GM12878 (cell line): ENCODE data around the gene LRRC7. TPM values are rescaled to one million over a fixed set of nuclear protein-coding genes. Genes with fewer than 3 reads are reported as not detected.

Experiments used
- ATAC-seq: fragments of 200-7000 bp; cut with Tn5 transposase; 3 replicates; pipeline ENCODE4 v1.9.1; 2020; ENCODE audit warnings: mild to moderate bottlenecking, moderate library complexity
- BruUV-seq: library from RNA; stranded (reverse); fragments of 400-500 nt; replicated peaks from 2 replicates; lab custom pipeline; 2021; lab: Mats Ljungman, UMichigan
- CTCF ChIA-PET: fragments of 300-600 bp; sonication (Branson Sonifier 250); formaldehyde crosslinking; extraction: SDS; loops from one replicate; lab custom pipeline; 2021; ENCODE audit warnings: inconsistent platforms; lab: Yijun Ruan, JAX
- POLR2A ChIA-PET: fragments of 350-600 bp; formaldehyde crosslinking; extraction: SDS; loops from one replicate; lab custom pipeline; 2021; ENCODE audit warnings: inconsistent platforms; lab: Charles Lee
- RAD21 ChIA-PET: fragments of 300-600 bp; sonication (Branson Sonifier 250); formaldehyde crosslinking; loops from one replicate; lab custom pipeline; 2023; ENCODE audit warnings: antibody characterized with exemption; ENCODE audit not compliant: unreplicated experiment; lab: Charles Lee
- SMC1A ChIA-PET: fragments of 300-600 bp; sonication (Branson Sonifier 250); formaldehyde crosslinking; loops from one replicate; lab custom pipeline; 2023; ENCODE audit not compliant: unreplicated experiment, uncharacterized antibody; lab: Charles Lee
- DNase-seq: peaks from one replicate; pipeline ENCODE4 v3.0.0-alpha.2; 2011; ENCODE audit warnings: low read depth, low spot score
- FAIRE-seq: peaks from 3 replicates; lab custom pipeline; 2011; peaks lifted over from hg19 to GRCh38; lab: Jason Lieb, UNC
- H2AFZ ChIP-seq: 2 replicates; pipeline ENCODE4 v1.6.0; 2011; ENCODE audit warnings: low read depth, low read length, control low read depth; ENCODE audit not compliant: control insufficient read depth
- H3K27ac ChIP-seq: 2 replicates; pipeline ENCODE4 v1.5.1; 2011; ENCODE audit warnings: control low read depth; ENCODE audit not compliant: control insufficient read depth, insufficient read depth
- H3K27me3 ChIP-seq, 2 experiments: replicated peaks in 1 of 2; 2 replicates each; pipeline versions ENCODE4 v1.6.0 to v1.6.1; 2011; ENCODE audit warnings: low read length in 1 of 2; ENCODE audit not compliant: control insufficient read depth in 2 of 2, insufficient read depth in 2 of 2
- H3K36me3 ChIP-seq, 2 experiments: 2 replicates each; pipeline ENCODE4 v1.5.1; 2011; ENCODE audit warnings: low read length in 1 of 2; ENCODE audit not compliant: control insufficient read depth in 2 of 2, insufficient read depth in 2 of 2
- H3K4me1 ChIP-seq: 2 replicates; pipeline ENCODE4 v1.6.1; 2011; ENCODE audit warnings: mild to moderate bottlenecking, low read length, moderate library complexity, mixed read lengths; ENCODE audit not compliant: control insufficient read depth, insufficient read depth
- H3K4me2 ChIP-seq: 2 replicates; pipeline ENCODE4 v1.6.0; 2011; ENCODE audit warnings: control low read depth; ENCODE audit not compliant: control insufficient read depth, insufficient read depth
- H3K4me3 ChIP-seq: fragments of 200-600 bp; sonication (generic); 2 replicates; pipeline ENCODE4 v1.5.1; 2016
- H3K79me2 ChIP-seq: 2 replicates; pipeline ENCODE4 v1.6.0; 2011; ENCODE audit warnings: low read length; ENCODE audit not compliant: control insufficient read depth, insufficient read depth
- H3K9ac ChIP-seq: 2 replicates; pipeline ENCODE4 v1.8.0; 2011; ENCODE audit warnings: low read length, control low read depth, mixed read lengths; ENCODE audit not compliant: control insufficient read depth, insufficient read depth
- H3K9me3 ChIP-seq: replicated peaks from 3 replicates; pipeline ENCODE4 v1.5.1; 2011; ENCODE audit warnings: mild to moderate bottlenecking, low read length; ENCODE audit not compliant: control insufficient read depth, insufficient read depth
- H4K20me1 ChIP-seq: 2 replicates; pipeline ENCODE4 v1.6.0; 2011; ENCODE audit not compliant: control insufficient read depth, insufficient read depth
- CREB1 ChIP-seq: IDR thresholded peaks from 2 replicates; pipeline ENCODE4 v1.6.1; 2012; ENCODE audit warnings: low read depth, mild to moderate bottlenecking, inconsistent platforms
- HDAC6 ChIP-seq: fragments of 200-600 bp; sonication (generic); IDR thresholded peaks from one replicate; pipeline ENCODE4 v1.8.0; 2017; ENCODE audit warnings: antibody characterized with exemption; ENCODE audit not compliant: unreplicated experiment
- MYB ChIP-seq: fragments of 150-350 bp; IDR thresholded peaks from 2 replicates; pipeline ENCODE4 v1.6.1; 2014; ENCODE audit warnings: mild to moderate bottlenecking, low read depth, low read length, borderline replicate concordance
- NBN ChIP-seq: fragments of 450-650 bp; IDR thresholded peaks from 2 replicates; pipeline ENCODE4 v1.6.1; 2016
- NR2C2 ChIP-seq: IDR thresholded peaks from 2 replicates; pipeline ENCODE4 v1.6.1; 2011; ENCODE audit warnings: borderline replicate concordance, low read depth; ENCODE audit not compliant: control insufficient read depth, insufficient read length
- PAX8 ChIP-seq: fragments of 450-650 bp; IDR thresholded peaks from 2 replicates; pipeline ENCODE4 v1.6.1; 2017; ENCODE audit warnings: mild to moderate bottlenecking, moderate library complexity
- SMAD1 ChIP-seq: fragments of 450-650 bp; IDR thresholded peaks from 2 replicates; pipeline ENCODE4 v1.6.1; 2018; ENCODE audit warnings: mild to moderate bottlenecking, low read depth; ENCODE audit not compliant: partially characterized antibody
- SUPT20H ChIP-seq: IDR thresholded peaks from 2 replicates; pipeline ENCODE4 v1.6.1; 2011; ENCODE audit warnings: low read depth, mild to moderate bottlenecking, low read length, moderate library complexity, borderline replicate concordance; ENCODE audit not compliant: control insufficient read depth
- ZBED1 ChIP-seq: IDR thresholded peaks from 2 replicates; pipeline ENCODE4 v1.6.1; 2016; ENCODE audit warnings: borderline replicate concordance
- ZBTB40 ChIP-seq: fragments of 450-650 bp; IDR thresholded peaks from 2 replicates; pipeline ENCODE4 v1.6.1; 2016; ENCODE audit warnings: mild to moderate bottlenecking, moderate library complexity, borderline replicate concordance
- ZZZ3 ChIP-seq: IDR thresholded peaks from 2 replicates; pipeline ENCODE4 v1.6.1; 2011; ENCODE audit warnings: low read depth; ENCODE audit not compliant: control insufficient read depth, insufficient read length
- WGBS: methylation state at CpG from one replicate; pipeline ENCODE4 v1.1.6; 2016; ENCODE audit warnings: low lambda C conversion rate; ENCODE audit not compliant: insufficient replicate concordance, insufficient coverage; ENCODE audit errors: missing lambda C conversion rate; 5-methylcytosine and 5-hydroxymethylcytosine counted together
- in situ Hi-C: fragments of 300-500 bp; cut with MboI; formaldehyde crosslinking; loops from 9 replicates; pipeline ENCODE4 v1.14.3; 2018; ENCODE audit warnings: mixed read lengths
- intact Hi-C: fragments of 100-400 bp; cut with micrococcal nuclease; formaldehyde crosslinking; loops from one replicate; pipeline ENCODE4 v1.14.2; 2022; ENCODE audit not compliant: unreplicated experiment
- polyA plus RNA-seq, 11 experiments: library from polyadenylated mRNA; depleted of rRNA in 4 of 11; unstranded in 6 of 11; stranded (reverse) in 5 of 11; fragments of >200 nt; fragmentation: Nextera tagmentation in 4 of 11; fragmentation: Illumina TruSeq in 1 of 11; extraction: Ambion mirVana in 4 of 11; extraction: Trizol in 1 of 11; gene quantifications; 1 replicate in 1 of 11; 2 replicates in 10 of 11; pipeline versions ENCODE4 v1.2.1 to v1.2.3, GENCODE V29; 2011 to 2016; ENCODE audit warnings: inconsistent platforms in 2 of 11, missing spikeins in 2 of 11, low read depth in 1 of 11
- total RNA-seq, 4 experiments: library from RNA; depleted of rRNA in 3 of 4; stranded (reverse); fragments of >200 nt in 3 of 4; fragmentation: Illumina TruSeq in 1 of 4; extraction: Trizol in 1 of 4; gene quantifications; 2 replicates each; pipeline versions ENCODE4 v1.2.1 to v1.2.3, GENCODE V29; 2013 to 2021

LRRC7 gene
- total and polyA plus RNA-seq, 10 of the 15 experiments (the other 5 are each of a cell fraction or from before 2014, with no cell fraction given) = 0.05 to 1.4 (median 0.24) TPM; not detected in 5

DNA sequence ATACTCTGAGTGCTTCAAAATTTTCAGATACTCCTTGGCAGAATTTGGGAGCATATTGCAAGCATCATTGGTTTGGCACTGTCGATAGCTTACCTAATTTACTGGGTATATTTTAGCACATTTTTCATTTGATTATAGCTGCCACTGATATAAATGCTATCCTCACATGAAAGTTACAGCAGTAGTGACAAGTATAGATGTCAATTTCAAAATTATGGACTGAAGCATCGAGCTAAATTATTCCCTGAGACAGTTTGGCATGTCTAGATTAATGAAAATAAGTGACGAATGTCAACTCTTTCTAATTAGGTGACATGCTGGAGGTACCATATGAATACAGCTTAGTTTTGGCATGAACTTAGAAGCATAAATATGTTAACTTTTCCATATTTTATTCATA, 83.1 kb downstream of the LRRC7 start (continued):
- no peak for TF ChIP-seq MYB
- TF ChIP-seq NR2C2 = no peak
- TF ChIP-seq PAX8 = no peak
- TF ChIP-seq ZBTB40 = no peak
- no peak for TF ChIP-seq SMAD1
- no peak for TF ChIP-seq ZBED1
- TF ChIP-seq CREB1 = no peak
- TF ChIP-seq NBN = no peak
- TF ChIP-seq SUPT20H = no peak

- intact Hi-C loops (no loop called here), in situ Hi-C loops (no loop called here)
- no peaks in the 10 kb centered on the region for H3K36me3 ChIP-seq
- ATAC-seq (no peak), FAIRE-seq (no peak), DNase-seq (no peak)
- CTCF ChIA-PET = no interaction called here
- RAD21 ChIA-PET = no interaction called here
- no TSS peak for BruUV-seq
- no peak overlapping the region for H3K4me2 ChIP-seq
- no peak overlapping the region for H3K27ac ChIP-seq
- H3K4me3 ChIP-seq = no peak overlapping the region
- H3K9ac ChIP-seq = no peak overlapping the region
- 0% methylated on average over 1 of the region's 1 CpG for WGBS
- H3K27me3 ChIP-seq = no peaks in the 10 kb centered on the region
- SMC1A ChIA-PET = no interaction called here
- H3K9me3 ChIP-seq = no peaks in the 10 kb centered on the region
- no peak overlapping the region for H2AFZ ChIP-seq
- TF ChIP-seq HDAC6 = no peak
- no peak for TF ChIP-seq ZZZ3
- H3K79me2 ChIP-seq = no peaks in the 10 kb centered on the region
- no peaks in the 10 kb centered on the region for H4K20me1 ChIP-seq
- POLR2A ChIA-PET = no interaction called here
- no peaks in the 10 kb centered on the region for H3K4me1 ChIP-seq
These were observed 83.9 kb downstream of the LRRC7 start for GRCh38 chr1:69651656-69652055.
